NCI-H2227 (cell line): Measurements from ENCODE around the gene SORL1-AS1.
"Not testable (repeated sequence)": the region's sequence is repeated elsewhere in the genome, so short reads cannot be mapped to it uniquely, and the experiment has no call there.

ENCODE experiments used
- DNase-seq: peaks from one replicate; lab custom pipeline; 2025; ENCODE audit not compliant: unreplicated experiment; lab: John Stamatoyannopoulos, UW

Gene SORL1-AS1

GRCh38 chr11:121452609-121453150 is at the start of gene SORL1-AS1:
Gene SORL1-AS1, minus strand, starts transcription at chr11:121452967.
- DNase-seq, result no peak

GRCh38 chr11:121500717-121501116 is 48.0 kb upstream of the SORL1-AS1 start:
- no peak for DNase-seq

- DNase-seq, result no peak
Measured at GRCh38 chr11:121500275-121500674, 47.5 kb upstream of the SORL1-AS1 start.

DNA sequence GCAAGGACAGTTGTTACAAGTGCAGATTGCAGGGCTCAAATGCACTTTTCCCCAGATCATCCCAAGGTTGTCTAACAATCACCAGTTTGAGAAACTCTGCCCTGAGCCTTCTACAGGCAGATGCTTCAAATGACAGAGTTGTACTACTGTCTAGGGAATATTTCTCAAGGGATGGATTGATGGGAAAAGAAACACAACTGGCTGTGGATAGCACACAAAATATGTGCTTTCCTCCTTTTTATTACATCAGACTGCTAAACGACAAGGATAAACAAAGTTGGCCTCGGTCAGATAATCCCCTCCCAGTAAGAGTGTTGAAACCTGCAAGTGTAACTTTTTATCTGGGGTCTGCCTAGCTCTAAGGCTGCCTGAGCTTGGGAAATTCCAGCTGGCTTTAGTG is 46.6 kb upstream of the SORL1-AS1 start:
- no peak for DNase-seq

DNA sequence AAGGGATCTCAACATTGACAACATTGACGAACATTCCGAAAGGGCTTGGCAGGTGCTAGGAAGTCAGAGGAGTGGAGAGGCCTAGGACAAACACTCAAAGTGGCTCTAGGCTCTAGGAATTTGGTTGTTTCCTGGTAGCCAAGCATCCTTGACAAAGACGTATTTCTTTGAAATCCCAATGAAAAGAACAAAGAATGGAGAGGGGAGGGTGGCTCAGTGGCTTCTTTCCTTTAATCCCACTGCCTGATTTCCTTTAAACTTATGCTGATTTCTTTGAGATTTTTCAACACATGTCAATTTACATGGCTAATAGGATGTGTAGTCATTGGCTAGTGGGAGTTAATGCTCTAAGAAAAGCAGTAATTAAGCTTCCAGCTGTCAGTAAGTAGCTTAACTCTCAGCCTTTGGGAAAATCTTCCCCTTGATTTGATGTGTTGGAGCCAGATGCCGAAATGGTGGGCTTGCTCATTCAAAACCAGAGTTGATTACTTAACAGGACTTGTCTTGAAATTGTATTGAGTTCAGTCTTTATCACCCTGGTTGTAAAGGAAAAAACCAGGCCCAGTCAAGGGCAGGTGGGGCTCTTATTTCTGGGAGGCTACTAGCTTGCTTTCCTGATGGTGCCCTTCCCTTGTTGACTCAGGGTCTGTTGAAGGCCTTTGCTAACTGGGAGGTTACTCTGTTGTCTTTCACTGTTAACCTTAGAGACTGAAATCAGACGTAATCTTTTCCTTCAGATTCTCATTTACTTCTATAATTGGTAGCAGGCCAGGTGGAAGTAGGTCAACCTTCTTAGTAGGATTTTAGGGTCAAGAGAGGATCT is 44.6 kb upstream of the SORL1-AS1 start:
- DNase-seq, result no peak

DNA sequence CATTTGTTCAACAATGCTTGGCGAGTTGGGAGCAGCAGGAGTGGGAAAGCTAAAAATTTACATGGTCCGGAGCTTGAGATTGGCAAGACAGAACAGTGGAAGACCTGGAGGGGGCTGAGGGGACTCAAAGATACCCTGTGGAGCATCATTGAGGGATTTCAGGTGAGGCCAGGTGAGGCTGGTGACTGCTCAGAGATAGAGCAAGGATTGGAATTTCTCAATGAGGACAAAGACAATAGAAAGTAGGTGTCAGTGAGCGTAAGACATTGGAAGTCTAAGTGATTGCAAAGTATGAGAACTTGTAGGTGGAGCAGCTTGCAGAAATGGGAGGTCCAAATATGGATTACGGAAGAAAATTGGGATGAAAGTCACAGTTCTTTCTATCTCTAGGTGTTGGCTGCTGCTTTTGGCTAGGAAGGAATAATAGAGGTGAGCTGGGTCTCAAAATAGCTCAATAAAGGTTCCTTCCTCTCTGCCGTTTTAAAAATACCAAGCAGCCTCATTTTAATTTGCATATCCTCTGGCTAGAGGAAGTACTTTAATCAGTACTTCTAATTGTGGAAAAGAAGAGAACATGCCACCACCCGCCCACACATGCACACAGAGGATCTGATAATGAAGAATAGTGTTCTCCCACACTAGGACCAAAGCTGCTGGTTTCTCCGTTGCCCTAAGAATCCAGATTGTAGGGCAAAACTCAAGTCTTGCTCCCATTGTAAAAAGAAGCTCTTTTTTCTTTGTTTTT is 41.8 kb upstream of the SORL1-AS1 start:
- no peak for DNase-seq

GRCh38 chr11:121489823-121490222 is 37.1 kb upstream of the SORL1-AS1 start:
- DNase-seq, result no peak

- DNase-seq, result no peak
Measured at GRCh38 chr11:121488641-121489040, 35.9 kb upstream of the SORL1-AS1 start.

GRCh38 chr11:121488170-121488569 is 35.4 kb upstream of the SORL1-AS1 start:
- DNase-seq, result no peak

- no peak for DNase-seq
Measured at GRCh38 chr11:121487191-121487590, 34.4 kb upstream of the SORL1-AS1 start.

DNA sequence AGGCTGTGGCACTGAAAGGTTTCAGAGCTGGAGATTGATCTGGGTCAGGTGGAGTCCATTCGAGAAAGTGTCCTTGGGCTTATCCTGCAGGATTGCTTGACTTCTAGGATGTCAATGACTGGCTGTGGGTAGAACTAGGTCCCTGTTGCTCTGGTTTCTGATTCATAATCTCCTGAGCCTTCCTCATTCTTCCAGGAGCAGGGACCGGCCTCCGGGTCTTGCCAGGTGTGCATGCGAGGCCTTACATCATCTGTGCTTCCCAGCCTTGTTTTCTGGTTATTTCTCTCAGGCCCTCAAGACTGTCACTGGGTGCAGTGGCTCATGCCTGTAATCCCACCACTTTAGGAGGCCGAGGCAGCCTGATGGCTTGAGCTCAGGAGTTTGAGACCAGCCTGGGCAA is 33.3 kb upstream of the SORL1-AS1 start:
- no peak for DNase-seq

DNA sequence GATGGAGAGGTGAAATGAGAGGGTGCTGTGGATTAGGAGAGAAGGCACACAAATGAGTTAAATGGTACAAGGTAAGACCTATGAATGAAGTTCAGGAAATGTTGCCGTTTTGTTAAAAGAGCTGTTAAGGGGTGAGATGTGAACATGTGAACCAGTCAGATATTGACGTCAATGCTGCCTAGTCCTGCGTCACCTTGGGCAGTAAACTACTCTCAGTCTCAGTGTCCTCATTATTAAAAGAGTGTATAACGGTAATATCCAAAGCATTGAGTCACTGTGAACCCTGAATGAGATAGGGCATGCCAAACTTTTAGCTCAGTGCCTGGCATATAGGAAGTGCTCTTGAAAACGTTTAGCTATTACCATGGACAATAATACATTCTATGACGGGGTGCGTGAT is 32.4 kb upstream of the SORL1-AS1 start:
- no peak for DNase-seq

DNA sequence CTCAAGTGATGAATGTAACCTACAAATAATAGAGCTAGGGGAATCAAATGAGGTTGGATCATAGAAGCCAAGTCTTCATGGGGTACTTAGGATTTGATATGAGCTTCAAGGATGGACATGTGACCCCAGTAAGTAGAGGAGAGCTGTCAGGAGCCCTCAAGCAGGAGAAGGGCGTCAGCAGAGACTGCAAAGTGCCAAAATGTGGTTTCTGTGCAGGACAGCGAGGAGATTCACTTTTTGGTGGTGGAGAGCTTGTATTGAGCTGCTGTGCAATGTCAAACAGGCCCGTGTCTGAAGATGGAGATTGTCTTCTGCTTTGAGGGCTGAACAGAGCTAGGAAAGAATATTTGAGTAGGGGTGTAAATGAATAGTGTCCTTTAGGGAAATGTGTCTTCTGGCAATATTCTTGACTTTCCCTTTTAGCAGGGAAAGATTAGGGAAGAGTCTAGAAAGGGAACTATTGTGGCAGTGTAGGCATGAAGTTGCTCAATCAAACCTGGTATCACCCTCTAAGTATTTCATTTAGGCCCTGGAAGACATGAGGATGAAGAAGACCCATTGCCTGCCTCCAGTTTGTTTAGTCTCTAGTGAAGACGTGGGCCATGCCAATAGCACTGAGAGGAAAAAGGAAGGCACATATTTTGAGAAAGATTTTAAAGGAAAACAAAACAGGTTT is 31.2 kb upstream of the SORL1-AS1 start:
- no peak for DNase-seq

DNA sequence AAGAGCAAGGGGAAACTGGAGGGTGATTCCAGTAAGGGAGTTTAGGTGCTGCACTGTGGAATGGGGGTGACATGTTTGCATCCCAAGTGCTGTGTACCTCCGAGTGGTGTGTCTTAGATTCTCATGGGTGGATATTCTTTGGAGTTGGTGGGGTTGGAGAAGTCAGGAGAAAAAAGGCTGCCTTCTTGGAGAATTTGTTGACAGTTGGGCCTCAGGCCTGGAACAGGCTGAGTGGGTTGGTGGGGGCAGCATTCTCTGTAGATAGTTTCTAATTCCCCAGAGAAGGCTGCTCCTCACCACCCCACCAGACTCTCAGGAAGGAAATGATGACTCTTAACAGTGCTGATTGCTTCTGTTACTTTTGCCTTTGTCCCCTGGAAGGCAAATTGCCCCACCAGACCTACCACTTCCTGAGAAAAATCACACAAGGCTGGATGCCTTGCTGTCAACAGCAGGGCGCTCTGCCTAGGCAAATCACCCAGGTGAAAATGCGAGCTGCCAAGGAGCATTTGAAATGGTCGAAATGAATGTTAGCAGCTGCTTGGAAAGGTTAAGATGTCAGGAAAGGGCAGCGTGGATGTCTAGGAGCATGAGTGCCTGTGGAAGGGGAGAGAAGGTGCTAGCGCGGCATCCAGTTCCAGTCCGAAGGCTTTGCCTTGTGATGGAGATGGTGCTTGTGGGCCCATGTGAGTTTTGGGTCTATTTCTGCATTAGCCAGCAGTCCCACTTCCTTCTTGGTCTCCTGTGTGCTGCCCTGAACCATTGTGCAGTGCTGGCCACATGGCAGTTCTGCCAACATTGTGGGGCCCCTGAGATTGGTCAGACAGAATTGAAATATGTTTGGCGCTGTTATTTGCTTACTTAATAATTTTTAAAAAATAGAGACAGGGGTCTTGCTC is 29.7 kb upstream of the SORL1-AS1 start:
- no peak for DNase-seq

DNA sequence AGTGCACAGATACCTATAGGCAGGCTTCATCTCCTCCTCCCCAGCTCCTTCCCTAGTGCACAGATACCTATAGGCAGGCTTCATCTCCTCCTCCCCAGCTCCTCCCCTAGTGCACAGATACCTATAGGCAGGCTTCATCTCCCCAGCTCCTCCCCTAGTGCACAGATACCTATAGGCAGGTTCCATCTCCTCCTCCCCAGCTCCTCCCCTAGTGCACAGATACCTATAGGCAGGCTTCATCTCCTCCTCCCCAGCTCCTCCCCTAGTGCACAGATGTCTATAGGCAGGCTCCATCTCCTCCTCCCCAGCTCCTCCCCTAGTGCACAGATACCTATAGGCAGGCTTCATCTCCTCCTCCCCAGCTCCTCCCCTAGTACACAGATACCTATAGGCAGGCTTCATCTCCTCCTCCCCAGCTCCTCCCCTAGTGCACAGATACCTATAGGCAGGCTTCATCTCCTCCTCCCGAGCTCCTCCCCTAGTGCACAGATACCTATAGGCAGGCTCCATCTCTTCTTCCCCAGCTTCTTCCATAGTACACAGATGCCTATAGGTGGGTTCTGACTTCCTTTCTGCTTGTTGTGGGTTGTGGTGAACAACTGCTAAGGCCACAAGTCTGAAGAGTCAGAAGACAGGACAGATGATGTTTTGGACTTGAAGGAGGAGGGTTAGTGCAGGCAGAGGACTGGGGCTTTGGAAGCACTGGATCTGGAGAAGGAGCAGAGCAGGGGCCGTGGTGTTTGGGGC is 28.9 kb upstream of the SORL1-AS1 start:
- DNase-seq, result not testable (repeated sequence)

- DNase-seq, result no peak
Measured at GRCh38 chr11:121479698-121480238, 27.0 kb upstream of the SORL1-AS1 start.

GRCh38 chr11:121478895-121479697 is 26.3 kb upstream of the SORL1-AS1 start:
- no peak for DNase-seq

DNA sequence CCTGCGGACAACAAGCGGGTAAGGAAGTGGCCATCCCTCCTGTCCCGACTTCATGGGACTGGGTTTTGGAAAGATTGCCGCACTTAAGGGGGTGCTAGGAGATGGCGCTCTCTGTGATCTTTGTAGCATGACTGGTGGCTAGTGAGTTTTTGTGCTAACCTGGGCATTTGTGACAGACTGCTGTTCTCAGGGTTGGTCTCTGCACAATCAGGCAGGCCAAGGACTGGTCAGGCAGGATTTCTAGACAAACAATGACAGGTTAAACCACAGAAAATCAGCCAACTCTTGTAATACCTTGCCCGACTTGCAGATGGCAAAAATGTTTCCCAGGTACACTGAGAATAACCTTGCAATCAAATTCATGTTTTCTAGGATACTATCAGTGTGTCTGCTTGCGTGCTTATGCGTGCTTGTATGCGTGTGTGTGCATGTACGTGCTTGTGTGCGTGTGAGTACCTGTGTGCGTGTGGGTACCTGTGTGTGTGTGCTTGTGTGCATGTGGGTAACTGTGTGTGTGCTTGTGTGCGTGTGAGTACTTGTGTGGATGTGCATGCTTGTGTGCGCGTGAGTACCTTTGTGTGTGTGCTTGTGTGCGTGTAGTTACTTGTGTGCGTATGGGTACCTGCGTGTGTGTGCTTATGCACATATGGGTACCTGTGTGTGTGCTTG is 25.6 kb upstream of the SORL1-AS1 start:
- DNase-seq, result no peak
